Type B pancreatic cell (in vitro differentiated cells): ENCODE results near the gene COA8. TPM values are rescaled to one million over a fixed set of nuclear protein-coding genes. Genes with fewer than 3 reads are reported as not detected.
A peak's percentile ranks its signal among the peaks of the same experiment; 100 is the strongest.

Experiments used
- DNase-seq: peaks from one replicate; pipeline ENCODE4 v3.0.0; 2021; ENCODE audit warnings: mixed read lengths; ENCODE audit not compliant: unreplicated experiment; ENCODE audit errors: extremely low spot score
- H3K27ac Mint-ChIP-seq: 2 replicates; pipeline ENCODE4 v1.8.0; 2021; ENCODE audit warnings: mild to moderate bottlenecking, mixed read lengths
- H3K27me3 Mint-ChIP-seq: 2 replicates; pipeline ENCODE4 v1.8.0; 2021; ENCODE audit warnings: mixed read lengths
- H3K36me3 Mint-ChIP-seq: 2 replicates; pipeline ENCODE4 v1.8.0; 2021; ENCODE audit warnings: mixed read lengths
- H3K4me1 Mint-ChIP-seq: one replicate; pipeline ENCODE4 v1.8.0; 2021; ENCODE audit warnings: mixed read lengths; ENCODE audit not compliant: unreplicated experiment
- H3K4me3 Mint-ChIP-seq: 2 replicates; pipeline ENCODE4 v1.8.0; 2021; ENCODE audit warnings: mild to moderate bottlenecking, mixed read lengths
- H3K9me3 Mint-ChIP-seq: 2 replicates; pipeline ENCODE4 v1.8.0; 2021; ENCODE audit warnings: mixed read lengths
- total RNA-seq: library from RNA; stranded (reverse); gene quantifications from 2 replicates; pipeline ENCODE4 v1.2.1, GENCODE V29; 2021; ENCODE audit warnings: low replicate concordance
- TF ChIP-seq, protein P1 (sequence below): fragments of 200-600 bp; sonication (generic); conservative IDR thresholded peaks from 2 replicates; pipeline ENCODE4 v1.5.0; 2021; ENCODE audit warnings: antibody characterized with exemption, mild to moderate bottlenecking

Gene COA8
- total RNA-seq, 1 donor from 2014 or later: 42.5 TPM

DNA sequence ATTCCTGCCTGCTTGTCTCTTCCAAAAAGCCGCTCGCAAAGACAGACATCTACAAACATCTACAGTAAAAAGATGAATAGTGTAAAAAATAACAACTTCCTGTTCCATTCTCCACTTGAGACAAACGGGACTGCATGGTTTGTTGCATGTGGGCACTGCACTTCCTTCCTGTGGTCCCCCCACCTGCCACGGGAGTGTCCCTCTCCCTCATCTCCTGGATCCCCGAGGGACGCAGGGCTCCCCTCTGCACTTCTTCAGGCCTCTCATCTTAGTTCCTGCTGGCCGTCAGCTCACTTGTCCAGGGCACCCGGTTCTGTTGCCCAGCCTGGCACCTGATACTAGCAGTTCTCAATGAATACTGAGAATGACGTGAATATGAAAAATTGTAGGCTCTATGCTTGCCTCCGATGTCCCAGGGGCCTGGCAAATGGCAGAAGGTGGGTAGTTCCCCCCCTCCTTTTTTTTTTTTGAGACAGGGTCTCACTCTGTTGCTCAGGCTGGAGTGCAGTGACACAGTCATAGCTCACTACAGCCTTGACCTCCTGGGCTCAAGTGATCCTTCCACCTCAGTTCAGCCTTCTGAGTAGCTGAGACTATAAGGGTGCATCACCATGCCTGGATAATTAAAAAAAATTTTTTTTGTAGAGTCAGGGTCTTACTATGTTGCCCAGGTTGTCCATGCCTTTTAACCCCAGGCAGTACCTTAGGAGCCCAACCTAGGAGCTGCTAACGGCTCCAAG lies 62.8 kb downstream of the COA8 start:
- no peaks in the 10 kb centered on the region for H3K4me1 Mint-ChIP-seq
- TF ChIP-seq, protein P1, sequence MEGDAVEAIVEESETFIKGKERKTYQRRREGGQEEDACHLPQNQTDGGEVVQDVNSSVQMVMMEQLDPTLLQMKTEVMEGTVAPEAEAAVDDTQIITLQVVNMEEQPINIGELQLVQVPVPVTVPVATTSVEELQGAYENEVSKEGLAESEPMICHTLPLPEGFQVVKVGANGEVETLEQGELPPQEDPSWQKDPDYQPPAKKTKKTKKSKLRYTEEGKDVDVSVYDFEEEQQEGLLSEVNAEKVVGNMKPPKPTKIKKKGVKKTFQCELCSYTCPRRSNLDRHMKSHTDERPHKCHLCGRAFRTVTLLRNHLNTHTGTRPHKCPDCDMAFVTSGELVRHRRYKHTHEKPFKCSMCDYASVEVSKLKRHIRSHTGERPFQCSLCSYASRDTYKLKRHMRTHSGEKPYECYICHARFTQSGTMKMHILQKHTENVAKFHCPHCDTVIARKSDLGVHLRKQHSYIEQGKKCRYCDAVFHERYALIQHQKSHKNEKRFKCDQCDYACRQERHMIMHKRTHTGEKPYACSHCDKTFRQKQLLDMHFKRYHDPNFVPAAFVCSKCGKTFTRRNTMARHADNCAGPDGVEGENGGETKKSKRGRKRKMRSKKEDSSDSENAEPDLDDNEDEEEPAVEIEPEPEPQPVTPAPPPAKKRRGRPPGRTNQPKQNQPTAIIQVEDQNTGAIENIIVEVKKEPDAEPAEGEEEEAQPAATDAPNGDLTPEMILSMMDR: no peak
- H3K4me3 Mint-ChIP-seq: no peak overlapping the region
- H3K36me3 Mint-ChIP-seq: no peaks in the 10 kb centered on the region
- DNase-seq: no peak
- H3K9me3 Mint-ChIP-seq: no peaks in the 10 kb centered on the region
- H3K27me3 Mint-ChIP-seq: peaks cover 3% of the 10 kb centered on the region
- peak overlapping the region; percentile 22 for H3K27ac Mint-ChIP-seq

DNA sequence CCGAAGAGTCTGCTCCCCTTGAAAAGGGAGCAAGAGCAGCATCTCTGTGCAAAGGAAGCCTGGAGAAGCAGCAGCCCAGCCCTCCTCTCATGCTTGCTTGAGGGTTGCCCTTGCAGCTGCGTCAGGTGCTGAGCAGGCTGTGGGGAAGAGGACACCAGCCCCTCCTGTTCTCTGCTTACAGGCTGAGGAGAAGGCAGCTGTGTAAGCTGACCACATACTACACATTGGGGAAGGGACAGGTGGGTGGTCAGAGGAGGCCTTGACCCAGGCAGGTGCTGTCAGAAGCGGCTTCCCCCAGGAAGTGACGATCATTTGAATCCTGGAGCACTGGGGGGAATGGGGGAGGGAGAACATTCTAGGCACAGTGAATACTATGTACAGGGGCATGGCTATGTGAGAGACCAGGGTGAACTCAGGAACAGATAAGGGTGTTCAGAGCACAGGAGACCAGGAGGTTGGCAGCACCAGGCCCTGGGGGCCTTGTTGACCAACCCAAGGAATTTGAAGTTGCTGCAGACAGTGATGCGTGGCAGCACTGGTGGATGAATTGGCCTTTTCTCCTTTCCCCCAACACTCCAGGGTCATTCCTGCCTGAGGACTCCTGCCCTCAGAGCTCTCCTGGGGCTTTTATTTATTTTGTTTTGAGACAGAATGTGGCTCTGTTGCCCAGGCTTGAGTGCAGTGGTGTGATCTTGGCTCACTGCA lies 63.5 kb downstream of the COA8 start:
- Mint-ChIP-seq H3K4me1 (no peaks in the 10 kb centered on the region), H3K9me3 (no peaks in the 10 kb centered on the region), H3K4me3 (peak overlapping the region; percentile 41), H3K36me3 (no peaks in the 10 kb centered on the region), H3K27me3 (peaks cover 3% of the 10 kb centered on the region), H3K27ac (no peak overlapping the region)
- TF ChIP-seq, protein P1: no peak
- DNase-seq: no peak

DNA sequence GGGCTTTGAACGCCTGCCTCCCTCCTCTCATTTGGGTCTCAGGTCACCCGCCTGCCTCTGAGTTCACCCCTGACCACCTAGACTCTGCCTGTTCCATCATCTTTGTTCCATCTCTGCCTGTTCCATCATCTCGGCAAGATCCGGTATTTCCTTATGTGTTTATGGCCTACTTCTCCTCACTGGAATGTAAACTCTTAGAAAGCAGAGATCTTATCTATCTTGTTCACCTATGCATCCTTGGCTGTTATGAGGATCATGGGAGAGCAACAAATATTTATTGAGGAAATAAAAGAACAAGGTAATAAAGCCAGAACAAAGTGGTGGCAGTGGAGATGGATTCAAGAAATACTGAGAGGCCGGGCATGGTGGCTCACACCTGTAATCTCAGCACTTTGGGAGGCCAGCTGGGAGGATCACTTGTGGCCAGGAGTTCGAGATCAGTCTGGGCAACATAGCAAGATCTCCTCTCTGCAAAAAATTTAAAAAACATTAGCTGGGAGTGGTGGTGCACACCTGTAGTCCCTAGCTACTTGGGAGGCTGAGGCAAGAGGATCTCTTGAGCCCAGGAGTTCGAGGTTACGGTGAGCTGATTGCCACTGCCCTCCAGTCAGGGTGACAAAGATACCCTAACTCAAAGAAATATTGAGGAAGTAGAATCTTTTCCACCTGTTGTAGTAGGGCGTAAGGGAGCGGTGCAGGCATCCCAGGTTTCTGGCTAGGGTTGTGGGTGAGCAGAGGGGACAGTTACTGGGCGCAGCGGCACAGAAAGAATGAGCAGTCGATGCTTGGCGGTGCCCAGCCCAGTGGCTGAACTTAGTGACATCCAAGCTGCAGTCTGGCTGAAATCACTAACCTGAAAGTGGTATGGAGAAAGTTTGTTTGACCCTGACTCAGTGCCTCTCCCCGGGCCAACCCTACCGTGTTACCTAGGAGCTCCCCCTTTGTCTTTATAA lies 64.6 kb downstream of the COA8 start:
- Mint-ChIP-seq H3K4me1 (no peaks in the 10 kb centered on the region), H3K9me3 (no peaks in the 10 kb centered on the region), H3K4me3 (peak overlapping the region; percentile 87), H3K27ac (peak overlapping the region; percentile 76), H3K36me3 (no peaks in the 10 kb centered on the region), H3K27me3 (peaks cover 3% of the 10 kb centered on the region)
- TF ChIP-seq, protein P1: no peak
- no peak for DNase-seq

DNA sequence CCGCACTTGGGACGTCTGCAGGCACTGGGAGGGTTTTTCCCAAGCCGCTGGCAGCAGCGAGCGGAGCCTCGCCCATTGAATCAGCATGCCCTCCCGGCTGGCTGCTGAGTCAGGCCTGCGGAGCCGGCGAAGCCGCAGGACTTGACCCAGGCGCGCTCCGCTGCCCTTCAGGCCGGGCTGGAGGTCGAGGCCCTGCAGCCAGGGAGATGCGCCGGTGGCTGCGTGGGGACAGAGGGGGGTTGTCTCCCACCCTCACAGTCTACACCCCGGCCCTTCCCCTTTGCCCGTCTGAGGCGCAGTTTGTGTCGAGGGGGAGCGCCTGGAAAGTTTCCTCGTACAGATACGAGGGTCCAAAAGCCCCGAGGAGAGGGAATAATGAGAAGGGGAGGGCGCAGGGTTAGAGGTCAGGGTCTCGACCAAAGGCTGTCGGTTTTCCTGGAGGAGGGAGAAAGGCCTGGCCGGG lies 65.5 kb downstream of the COA8 start:
- Mint-ChIP-seq H3K36me3 (peaks cover under 1% of the 10 kb centered on the region), H3K4me3 (peak overlapping the region; percentile 87), H3K4me1 (peaks cover 4% of the 10 kb centered on the region), H3K27me3 (peaks cover 3% of the 10 kb centered on the region), H3K27ac (peak overlapping the region; percentile 76), H3K9me3 (no peaks in the 10 kb centered on the region)
- TF ChIP-seq, protein P1: no peak
- DNase-seq: peak; percentile 77
